NB4 (cell line): ENCODE data around the gene GAGE10.

ENCODE experiments used
- MYC ChIP-seq: IDR thresholded peaks from 2 replicates; pipeline ENCODE4 v1.6.1; 2011; ENCODE audit warnings: low read depth, low read length
- POLR2A ChIP-seq: IDR thresholded peaks from 2 replicates; pipeline ENCODE4 v1.6.1; 2011; ENCODE audit warnings: mild to moderate bottlenecking; ENCODE audit not compliant: insufficient read length; ENCODE audit errors: extremely low read depth
- TF ChIP-seq, protein P1 (sequence below): IDR thresholded peaks from one replicate; pipeline ENCODE4 v1.5.1; 2012; ENCODE audit warnings: low read depth, low read length

- TF ChIP-seq, protein P1, sequence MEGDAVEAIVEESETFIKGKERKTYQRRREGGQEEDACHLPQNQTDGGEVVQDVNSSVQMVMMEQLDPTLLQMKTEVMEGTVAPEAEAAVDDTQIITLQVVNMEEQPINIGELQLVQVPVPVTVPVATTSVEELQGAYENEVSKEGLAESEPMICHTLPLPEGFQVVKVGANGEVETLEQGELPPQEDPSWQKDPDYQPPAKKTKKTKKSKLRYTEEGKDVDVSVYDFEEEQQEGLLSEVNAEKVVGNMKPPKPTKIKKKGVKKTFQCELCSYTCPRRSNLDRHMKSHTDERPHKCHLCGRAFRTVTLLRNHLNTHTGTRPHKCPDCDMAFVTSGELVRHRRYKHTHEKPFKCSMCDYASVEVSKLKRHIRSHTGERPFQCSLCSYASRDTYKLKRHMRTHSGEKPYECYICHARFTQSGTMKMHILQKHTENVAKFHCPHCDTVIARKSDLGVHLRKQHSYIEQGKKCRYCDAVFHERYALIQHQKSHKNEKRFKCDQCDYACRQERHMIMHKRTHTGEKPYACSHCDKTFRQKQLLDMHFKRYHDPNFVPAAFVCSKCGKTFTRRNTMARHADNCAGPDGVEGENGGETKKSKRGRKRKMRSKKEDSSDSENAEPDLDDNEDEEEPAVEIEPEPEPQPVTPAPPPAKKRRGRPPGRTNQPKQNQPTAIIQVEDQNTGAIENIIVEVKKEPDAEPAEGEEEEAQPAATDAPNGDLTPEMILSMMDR = no peak
- no peak for TF ChIP-seq POLR2A
- TF ChIP-seq MYC = no peak
Measured at GRCh38 chrX:49268702-49269009, 34.8 kb upstream of the GAGE10 start.
